DND-41 (cell line): ENCODE results near the gene UNC13C.

ENCODE experiments used
- ATAC-seq: fragments of 200-7000 bp; cut with Tn5 transposase; 3 replicates; pipeline ENCODE4 v1.9.1; 2021; ENCODE audit warnings: low read depth; ENCODE audit not compliant: insufficient read depth
- DNase-seq: peaks from one replicate; pipeline ENCODE4 v3.0.0-alpha.2; 2020
- H2AFZ ChIP-seq: 2 replicates; pipeline ENCODE4 v1.6.0; 2012; ENCODE audit warnings: low read depth, low read length
- H3K27ac ChIP-seq: 2 replicates; pipeline ENCODE4 v1.5.1; 2012; ENCODE audit warnings: low read length, inconsistent platforms
- H3K27me3 ChIP-seq: fragments of 200-600 bp; sonication (generic); 2 replicates; pipeline ENCODE4 v1.6.0; 2012; ENCODE audit warnings: low read length, mild to moderate bottlenecking, inconsistent platforms; ENCODE audit not compliant: insufficient read depth, poor library complexity
- H3K36me3 ChIP-seq: 2 replicates; pipeline ENCODE4 v1.5.1; 2012; ENCODE audit warnings: low read length, inconsistent platforms; ENCODE audit not compliant: insufficient read depth
- H3K4me1 ChIP-seq: 2 replicates; pipeline ENCODE4 v1.5.1; 2012; ENCODE audit warnings: mild to moderate bottlenecking, low read length; ENCODE audit not compliant: insufficient read depth
- H3K4me2 ChIP-seq: 2 replicates; pipeline ENCODE4 v1.6.0; 2012; ENCODE audit warnings: mild to moderate bottlenecking, moderate library complexity, low read length, inconsistent platforms; ENCODE audit not compliant: insufficient read depth
- H3K4me3 ChIP-seq, 2 experiments: fragments of 200-600 bp in 1 of 2; shearing (Covaris generic) in 1 of 2; 2 replicates each; pipeline ENCODE4 v1.5.1; 2012 to 2016; ENCODE audit warnings: inconsistent platforms in 2 of 2, low read length in 2 of 2, mild to moderate bottlenecking in 2 of 2, low read depth in 1 of 2, moderate library complexity in 1 of 2
- H3K79me2 ChIP-seq: 2 replicates; pipeline ENCODE4 v1.6.0; 2012; ENCODE audit warnings: low read length, inconsistent platforms; ENCODE audit not compliant: insufficient read depth
- H3K9ac ChIP-seq: 2 replicates; pipeline ENCODE4 v1.6.0; 2012; ENCODE audit warnings: low read depth, mild to moderate bottlenecking, inconsistent platforms, low read length, moderate library complexity
- H3K9me3 ChIP-seq: 2 replicates; pipeline ENCODE4 v1.5.1; 2012; ENCODE audit warnings: low read length, moderate library complexity, mild to moderate bottlenecking, inconsistent platforms; ENCODE audit not compliant: insufficient read depth, severe bottlenecking
- H4K20me1 ChIP-seq: 2 replicates; pipeline ENCODE4 v1.6.0; 2012; ENCODE audit warnings: low read length; ENCODE audit not compliant: insufficient read depth
- CTCF ChIP-seq: IDR thresholded peaks from 2 replicates; pipeline ENCODE4 v1.5.1; 2012; ENCODE audit warnings: borderline replicate concordance, low read length, moderate library complexity, mild to moderate bottlenecking; ENCODE audit not compliant: poor library complexity, severe bottlenecking; ENCODE audit errors: extremely low read depth
- EZH2 ChIP-seq: IDR thresholded peaks from 3 replicates; pipeline ENCODE4 v1.6.1; 2012; ENCODE audit warnings: borderline replicate concordance, low read depth, mild to moderate bottlenecking, moderate library complexity, low read length, inconsistent platforms; ENCODE audit not compliant: severe bottlenecking

Gene UNC13C

DNA sequence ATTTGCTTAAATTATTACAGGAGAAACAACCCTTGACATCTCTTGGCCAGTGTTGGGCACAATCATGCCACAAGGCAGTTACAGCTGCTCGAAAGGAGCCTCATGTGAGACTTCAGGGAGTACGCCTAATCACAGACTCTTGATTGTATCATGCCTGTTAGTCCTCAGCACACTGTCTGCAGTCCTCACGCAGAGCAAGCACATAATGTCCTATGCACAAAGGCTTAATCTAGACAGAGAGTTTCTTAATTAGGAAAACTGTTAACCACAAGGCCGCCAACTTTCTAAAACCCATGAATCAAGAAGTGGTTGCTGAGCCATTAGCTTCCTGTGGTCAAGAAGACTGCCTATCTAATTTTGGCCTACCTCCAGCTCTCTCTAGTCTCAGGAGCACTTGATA lies 172.0 kb downstream of the UNC13C start:
- Histone ChIP-seq H3K4me2 (no peak overlapping the region), H4K20me1 (no peaks in the 10 kb centered on the region), H3K36me3 (no peaks in the 10 kb centered on the region), H3K27ac (no peak overlapping the region), H3K27me3 (no peaks in the 10 kb centered on the region), H3K79me2 (no peaks in the 10 kb centered on the region), H3K4me1 (no peaks in the 10 kb centered on the region), H2AFZ (no peak overlapping the region), H3K4me3 (no peak overlapping the region), H3K9me3 (no peaks in the 10 kb centered on the region), H3K9ac (no peak overlapping the region)
- ATAC-seq (no peak), DNase-seq (no peak)
- TF ChIP-seq CTCF (no peak), EZH2 (no peak)

- H3K79me2 ChIP-seq, result no peaks in the 10 kb centered on the region
- H3K4me1 ChIP-seq, result no peaks in the 10 kb centered on the region
- H3K27me3 ChIP-seq, result no peaks in the 10 kb centered on the region
- no peak overlapping the region for H3K9ac ChIP-seq
- ATAC-seq (no peak), DNase-seq (no peak)
- no peak overlapping the region for H3K4me2 ChIP-seq
- no peak overlapping the region for H3K27ac ChIP-seq
- H3K9me3 ChIP-seq, result no peaks in the 10 kb centered on the region
- H3K4me3 ChIP-seq, result no peak overlapping the region
- no peaks in the 10 kb centered on the region for H4K20me1 ChIP-seq
- H3K36me3 ChIP-seq, result no peaks in the 10 kb centered on the region
- TF ChIP-seq EZH2, result no peak
- no peak for TF ChIP-seq CTCF
- no peak overlapping the region for H2AFZ ChIP-seq
Measured at GRCh38 chr15:54159012-54159411, 180.8 kb downstream of the UNC13C start.

- Histone ChIP-seq H3K27ac (no peak overlapping the region), H4K20me1 (no peaks in the 10 kb centered on the region), H3K4me1 (no peaks in the 10 kb centered on the region), H3K79me2 (no peaks in the 10 kb centered on the region), H3K4me2 (no peak overlapping the region), H3K36me3 (no peaks in the 10 kb centered on the region), H3K9me3 (no peaks in the 10 kb centered on the region), H3K27me3 (no peaks in the 10 kb centered on the region), H3K9ac (no peak overlapping the region), H3K4me3 (no peak overlapping the region), H2AFZ (no peak overlapping the region)
- ATAC-seq, result no peak
- no peak for DNase-seq
- TF ChIP-seq CTCF (no peak), EZH2 (no peak)
Measured at GRCh38 chr15:54187325-54187724, 209.1 kb downstream of the UNC13C start.

- TF ChIP-seq CTCF (no peak), EZH2 (no peak)
- no peaks in the 10 kb centered on the region for H3K4me1 ChIP-seq
- no peak overlapping the region for H3K9ac ChIP-seq
- H3K4me2 ChIP-seq, result no peak overlapping the region
- no peaks in the 10 kb centered on the region for H3K9me3 ChIP-seq
- H3K27ac ChIP-seq, result no peak overlapping the region
- H4K20me1 ChIP-seq, result no peaks in the 10 kb centered on the region
- no peaks in the 10 kb centered on the region for H3K36me3 ChIP-seq
- no peaks in the 10 kb centered on the region for H3K27me3 ChIP-seq
- no peaks in the 10 kb centered on the region for H3K79me2 ChIP-seq
- ATAC-seq (no peak), DNase-seq (no peak)
- no peak overlapping the region for H2AFZ ChIP-seq
- no peak overlapping the region for H3K4me3 ChIP-seq
Measured at GRCh38 chr15:54197995-54198394, 219.8 kb downstream of the UNC13C start.
